OCI-LY7 (cell line): ENCODE data around the gene DMD.

ENCODE experiments used
- EZH2phosphoT487 ChIP-seq: fragments of 200-600 bp; sonication (generic); IDR thresholded peaks from 2 replicates; pipeline ENCODE4 v1.6.1; 2018; ENCODE audit warnings: low read depth, borderline replicate concordance, mild to moderate bottlenecking, mixed run types, antibody characterized with exemption, low read length, moderate library complexity, mixed read lengths
- TF ChIP-seq, protein P1 (sequence below): fragments of 200-600 bp; sonication (generic); conservative IDR thresholded peaks from 2 replicates; pipeline ENCODE4 v1.5.1; 2014; ENCODE audit warnings: mild to moderate bottlenecking, antibody characterized with exemption, low read length, moderate library complexity, mixed read lengths

GRCh38 chrX:31117266-31117665 lies 2094.1 kb downstream of the DMD start:
- TF ChIP-seq, protein P1, sequence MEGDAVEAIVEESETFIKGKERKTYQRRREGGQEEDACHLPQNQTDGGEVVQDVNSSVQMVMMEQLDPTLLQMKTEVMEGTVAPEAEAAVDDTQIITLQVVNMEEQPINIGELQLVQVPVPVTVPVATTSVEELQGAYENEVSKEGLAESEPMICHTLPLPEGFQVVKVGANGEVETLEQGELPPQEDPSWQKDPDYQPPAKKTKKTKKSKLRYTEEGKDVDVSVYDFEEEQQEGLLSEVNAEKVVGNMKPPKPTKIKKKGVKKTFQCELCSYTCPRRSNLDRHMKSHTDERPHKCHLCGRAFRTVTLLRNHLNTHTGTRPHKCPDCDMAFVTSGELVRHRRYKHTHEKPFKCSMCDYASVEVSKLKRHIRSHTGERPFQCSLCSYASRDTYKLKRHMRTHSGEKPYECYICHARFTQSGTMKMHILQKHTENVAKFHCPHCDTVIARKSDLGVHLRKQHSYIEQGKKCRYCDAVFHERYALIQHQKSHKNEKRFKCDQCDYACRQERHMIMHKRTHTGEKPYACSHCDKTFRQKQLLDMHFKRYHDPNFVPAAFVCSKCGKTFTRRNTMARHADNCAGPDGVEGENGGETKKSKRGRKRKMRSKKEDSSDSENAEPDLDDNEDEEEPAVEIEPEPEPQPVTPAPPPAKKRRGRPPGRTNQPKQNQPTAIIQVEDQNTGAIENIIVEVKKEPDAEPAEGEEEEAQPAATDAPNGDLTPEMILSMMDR, result no peak
- TF ChIP-seq EZH2phosphoT487, result no peak
